ENCODE results near the gene ACOX1.

DNA sequence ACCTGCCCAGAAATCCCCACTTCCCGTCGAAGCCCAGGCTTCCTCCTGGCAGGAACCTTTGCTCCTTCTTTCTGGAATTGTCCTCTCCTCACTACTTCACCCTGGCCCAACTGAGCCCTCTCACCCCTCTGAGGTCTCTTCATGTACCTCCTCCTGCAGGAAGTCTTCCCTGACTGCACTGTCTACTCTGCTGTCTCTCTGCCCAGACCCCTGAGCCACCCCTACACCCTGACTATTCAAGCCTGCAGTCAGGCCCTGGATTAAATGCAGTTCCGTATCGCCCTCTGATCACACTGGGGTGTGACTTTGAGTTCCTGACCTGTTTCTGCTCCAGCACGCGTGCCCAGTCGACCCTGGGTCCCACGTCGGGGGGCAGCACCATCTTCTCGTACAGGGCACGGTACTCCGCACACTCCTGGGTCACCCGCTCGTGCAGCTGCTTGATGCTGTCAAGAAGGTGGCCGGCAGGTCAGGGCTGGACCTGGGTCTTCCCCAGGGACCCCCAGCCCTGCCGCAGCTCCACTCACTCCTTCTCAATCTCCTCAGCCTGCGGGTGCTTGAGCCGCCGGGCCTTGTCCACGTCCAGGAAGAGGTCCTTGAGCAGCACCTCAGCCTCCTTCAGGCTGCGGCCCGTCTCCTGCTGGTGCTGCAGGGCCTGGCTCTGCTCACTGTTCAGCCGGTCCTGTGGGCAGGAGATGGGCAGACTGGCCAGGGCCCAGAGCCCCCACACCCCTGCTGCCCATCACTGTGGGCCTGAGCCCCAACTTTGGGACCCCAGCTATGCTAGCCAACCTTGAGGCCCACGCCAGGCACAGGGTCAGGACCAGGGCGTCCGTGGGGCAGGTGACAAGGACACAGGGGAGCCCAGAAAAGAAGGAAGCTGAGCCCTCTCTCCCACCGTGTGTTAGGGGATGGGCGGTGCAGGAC lies 44.3 kb upstream of the ACOX1 start:
- TF ChIP-seq, protein P1, sequence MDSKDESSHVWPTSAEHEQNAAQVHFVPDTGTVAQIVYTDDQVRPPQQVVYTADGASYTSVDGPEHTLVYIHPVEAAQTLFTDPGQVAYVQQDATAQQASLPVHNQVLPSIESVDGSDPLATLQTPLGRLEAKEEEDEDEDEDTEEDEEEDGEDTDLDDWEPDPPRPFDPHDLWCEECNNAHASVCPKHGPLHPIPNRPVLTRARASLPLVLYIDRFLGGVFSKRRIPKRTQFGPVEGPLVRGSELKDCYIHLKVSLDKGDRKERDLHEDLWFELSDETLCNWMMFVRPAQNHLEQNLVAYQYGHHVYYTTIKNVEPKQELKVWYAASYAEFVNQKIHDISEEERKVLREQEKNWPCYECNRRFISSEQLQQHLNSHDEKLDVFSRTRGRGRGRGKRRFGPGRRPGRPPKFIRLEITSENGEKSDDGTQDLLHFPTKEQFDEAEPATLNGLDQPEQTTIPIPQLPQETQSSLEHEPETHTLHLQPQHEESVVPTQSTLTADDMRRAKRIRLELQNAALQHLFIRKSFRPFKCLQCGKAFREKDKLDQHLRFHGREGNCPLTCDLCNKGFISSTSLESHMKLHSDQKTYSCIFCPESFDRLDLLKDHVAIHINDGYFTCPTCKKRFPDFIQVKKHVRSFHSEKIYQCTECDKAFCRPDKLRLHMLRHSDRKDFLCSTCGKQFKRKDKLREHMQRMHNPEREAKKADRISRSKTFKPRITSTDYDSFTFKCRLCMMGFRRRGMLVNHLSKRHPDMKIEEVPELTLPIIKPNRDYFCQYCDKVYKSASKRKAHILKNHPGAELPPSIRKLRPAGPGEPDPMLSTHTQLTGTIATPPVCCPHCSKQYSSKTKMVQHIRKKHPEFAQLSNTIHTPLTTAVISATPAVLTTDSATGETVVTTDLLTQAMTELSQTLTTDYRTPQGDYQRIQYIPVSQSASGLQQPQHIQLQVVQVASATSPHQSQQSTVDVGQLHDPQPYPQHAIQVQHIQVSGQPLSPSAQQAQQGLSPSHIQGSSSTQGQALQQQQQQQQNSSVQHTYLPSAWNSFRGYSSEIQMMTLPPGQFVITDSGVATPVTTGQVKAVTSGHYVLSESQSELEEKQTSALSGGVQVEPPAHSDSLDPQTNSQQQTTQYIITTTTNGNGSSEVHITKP (tag by site-specific recombination; IDR thresholded peaks at IDR 0.05) = no peak
- TF ChIP-seq ZIC2 (tag by site-specific recombination; IDR thresholded peaks at IDR 0.05) = no peak
- TF ChIP-seq, protein P2, sequence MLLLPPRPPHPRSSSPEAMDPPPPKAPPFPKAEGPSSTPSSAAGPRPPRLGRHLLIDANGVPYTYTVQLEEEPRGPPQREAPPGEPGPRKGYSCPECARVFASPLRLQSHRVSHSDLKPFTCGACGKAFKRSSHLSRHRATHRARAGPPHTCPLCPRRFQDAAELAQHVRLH (tag by site-specific recombination; IDR thresholded peaks at IDR 0.05) = no peak
- TF ChIP-seq ZNF785 (tag by site-specific recombination; IDR thresholded peaks at IDR 0.05) = no peak
- TF ChIP-seq ZSCAN30 (tag by site-specific recombination; IDR thresholded peaks at IDR 0.05) = no peak
- TF ChIP-seq, protein P3, sequence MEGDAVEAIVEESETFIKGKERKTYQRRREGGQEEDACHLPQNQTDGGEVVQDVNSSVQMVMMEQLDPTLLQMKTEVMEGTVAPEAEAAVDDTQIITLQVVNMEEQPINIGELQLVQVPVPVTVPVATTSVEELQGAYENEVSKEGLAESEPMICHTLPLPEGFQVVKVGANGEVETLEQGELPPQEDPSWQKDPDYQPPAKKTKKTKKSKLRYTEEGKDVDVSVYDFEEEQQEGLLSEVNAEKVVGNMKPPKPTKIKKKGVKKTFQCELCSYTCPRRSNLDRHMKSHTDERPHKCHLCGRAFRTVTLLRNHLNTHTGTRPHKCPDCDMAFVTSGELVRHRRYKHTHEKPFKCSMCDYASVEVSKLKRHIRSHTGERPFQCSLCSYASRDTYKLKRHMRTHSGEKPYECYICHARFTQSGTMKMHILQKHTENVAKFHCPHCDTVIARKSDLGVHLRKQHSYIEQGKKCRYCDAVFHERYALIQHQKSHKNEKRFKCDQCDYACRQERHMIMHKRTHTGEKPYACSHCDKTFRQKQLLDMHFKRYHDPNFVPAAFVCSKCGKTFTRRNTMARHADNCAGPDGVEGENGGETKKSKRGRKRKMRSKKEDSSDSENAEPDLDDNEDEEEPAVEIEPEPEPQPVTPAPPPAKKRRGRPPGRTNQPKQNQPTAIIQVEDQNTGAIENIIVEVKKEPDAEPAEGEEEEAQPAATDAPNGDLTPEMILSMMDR (tag by site-specific recombination; IDR thresholded peaks at IDR 0.05) = no peak
- no peak for TF ChIP-seq ZNF626 (tag by site-specific recombination; IDR thresholded peaks at IDR 0.05)
- no peak for TF ChIP-seq TCF7L2 (IDR thresholded peaks at IDR 0.05; ENCODE audit: borderline replicate concordance, low read depth, low read length)
- no peak for TF ChIP-seq ZNF335 (tag by site-specific recombination; conservative IDR thresholded peaks at IDR 0.05)

Data from HEK293 (cell line).